Measurements from ENCODE around the gene GBP7. TPM values are rescaled to one million over a fixed set of nuclear protein-coding genes. Genes with fewer than 3 reads are reported as not detected.
A peak's percentile ranks its signal among the peaks of the same experiment; 100 is the strongest.
"Not testable (repeated sequence)": the region's sequence is repeated elsewhere in the genome, so short reads cannot be mapped to it uniquely, and the experiment has no call there.

GBP7 gene, protein sequence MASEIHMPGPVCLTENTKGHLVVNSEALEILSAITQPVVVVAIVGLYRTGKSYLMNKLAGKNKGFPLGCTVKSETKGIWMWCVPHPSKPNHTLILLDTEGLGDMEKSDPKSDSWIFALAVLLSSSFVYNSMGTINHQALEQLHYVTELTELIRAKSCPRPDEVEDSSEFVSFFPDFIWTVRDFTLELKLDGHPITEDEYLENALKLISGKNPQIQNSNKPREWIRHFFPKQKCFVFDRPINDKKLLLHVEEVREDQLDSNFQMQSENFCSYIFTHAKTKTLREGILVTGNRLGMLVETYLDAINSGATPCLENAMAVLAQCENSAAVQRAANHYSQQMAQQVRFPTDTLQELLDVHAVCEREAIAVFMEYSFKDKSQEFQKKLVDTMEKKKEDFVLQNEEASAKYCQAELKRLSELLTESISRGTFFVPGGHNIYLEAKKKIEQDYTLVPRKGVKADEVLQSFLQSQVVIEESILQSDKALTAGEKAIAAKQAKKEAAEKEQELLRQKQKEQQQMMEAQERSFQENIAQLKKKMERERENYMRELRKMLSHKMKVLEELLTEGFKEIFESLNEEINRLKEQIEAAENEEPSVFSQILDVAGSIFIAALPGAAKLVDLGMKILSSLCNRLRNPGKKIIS
- under 1 TPM; 0.10 to 0.36 TPM for total RNA-seq

DNA sequence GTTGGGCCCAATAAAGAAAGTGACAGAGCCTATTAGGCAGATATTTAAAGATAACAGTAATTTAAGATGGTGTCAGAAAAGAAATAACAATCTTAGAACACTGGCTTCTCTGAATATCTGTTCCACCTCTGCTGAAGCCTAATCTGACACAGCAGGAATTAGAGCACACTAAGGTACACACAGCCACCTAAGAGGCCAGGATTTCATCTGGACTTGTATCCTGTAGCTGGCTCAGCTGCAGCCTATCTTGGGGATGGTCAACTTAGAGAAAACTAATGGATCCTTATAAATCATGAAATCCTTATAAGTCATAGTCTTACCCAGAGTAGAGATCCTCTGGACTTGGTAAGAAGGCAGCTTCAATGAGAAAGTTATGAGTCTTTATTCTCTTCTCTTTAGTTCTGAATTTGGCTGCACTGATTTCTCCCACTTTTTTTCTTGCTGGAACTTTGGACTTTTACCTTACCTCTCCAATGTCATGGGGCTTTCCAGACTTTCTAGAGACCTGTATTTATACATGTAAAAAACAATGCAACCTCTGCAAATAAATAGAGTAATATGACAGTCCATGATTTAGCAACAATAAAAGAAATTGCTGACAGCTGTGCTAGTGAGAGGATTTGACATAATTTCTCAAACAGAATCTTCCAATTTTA is at the start of gene GBP7:
GBP7 (minus strand) TSS at position 403 of the 656 bp plus-strand sequence. CDS start 4,068 bp downstream, outside the sequence.
- Mint-ChIP-seq H3K4me3 (no peak within 1 kb of the TSS), H3K27ac (no peak within 1 kb of the TSS), H3K4me1 (peaks cover 16% of the 10 kb centered on the region), H3K27me3 (no peaks in the 10 kb centered on the region), H3K36me3 (peaks cover 4% of the 10 kb centered on the region), H3K9me3 (peaks cover 3% of the 10 kb centered on the region)
- no peak for DNase-seq

DNA sequence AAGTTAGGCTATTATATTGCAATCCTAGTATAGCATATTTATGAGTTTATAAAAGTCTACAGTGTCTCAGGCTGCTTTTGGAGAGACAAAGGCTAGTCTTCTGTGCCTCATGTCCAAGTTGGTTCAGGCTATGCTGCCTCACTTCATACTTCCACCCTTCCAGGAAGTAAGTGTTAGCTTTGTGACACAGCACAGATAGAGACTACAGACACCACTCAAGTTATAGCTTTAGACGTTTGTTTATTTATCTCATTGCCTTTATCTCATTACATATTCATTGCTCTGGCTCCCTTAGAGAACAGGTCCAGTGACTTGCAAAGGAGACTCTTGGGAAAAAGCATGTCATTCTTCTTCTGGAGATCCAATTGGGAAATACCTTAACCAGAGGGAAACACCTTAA is 45.5 kb upstream of the GBP7 start:
- no peak overlapping the region for H3K27ac Mint-ChIP-seq
- H3K4me1 Mint-ChIP-seq: peaks cover 2% of the 10 kb centered on the region
- H3K4me3 Mint-ChIP-seq: no peak overlapping the region
- peaks cover 24% of the 10 kb centered on the region for H3K9me3 Mint-ChIP-seq
- H3K36me3 Mint-ChIP-seq: peaks cover 20% of the 10 kb centered on the region
- H3K27me3 Mint-ChIP-seq: no peaks in the 10 kb centered on the region
- DNase-seq: no peak

DNA sequence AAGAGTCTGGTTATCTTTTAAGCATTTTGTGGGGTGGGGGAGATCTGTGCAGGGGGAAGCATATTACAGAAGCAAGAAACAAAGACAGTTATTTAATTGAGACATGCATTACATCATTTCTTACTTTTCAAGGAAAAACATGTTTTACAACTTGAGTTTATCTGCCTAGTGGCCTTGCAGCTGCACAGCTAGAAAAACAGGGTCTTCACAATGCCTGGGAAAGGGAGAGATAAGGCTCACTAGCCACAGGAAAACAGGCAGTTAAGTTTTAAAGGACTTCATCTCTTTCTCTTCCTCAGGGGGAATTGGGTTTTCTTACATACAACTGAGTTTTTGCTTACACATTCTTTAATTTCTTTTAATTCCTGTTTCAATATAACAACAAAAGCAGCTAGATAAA is 44.0 kb upstream of the GBP7 start:
- not testable (repeated sequence) for H3K27me3 Mint-ChIP-seq, H3K4me3 Mint-ChIP-seq, H3K4me1 Mint-ChIP-seq, DNase-seq, H3K27ac Mint-ChIP-seq
- H3K36me3 Mint-ChIP-seq: peaks cover 15% of the 10 kb centered on the region
- peaks cover 14% of the 10 kb centered on the region for H3K9me3 Mint-ChIP-seq

DNA sequence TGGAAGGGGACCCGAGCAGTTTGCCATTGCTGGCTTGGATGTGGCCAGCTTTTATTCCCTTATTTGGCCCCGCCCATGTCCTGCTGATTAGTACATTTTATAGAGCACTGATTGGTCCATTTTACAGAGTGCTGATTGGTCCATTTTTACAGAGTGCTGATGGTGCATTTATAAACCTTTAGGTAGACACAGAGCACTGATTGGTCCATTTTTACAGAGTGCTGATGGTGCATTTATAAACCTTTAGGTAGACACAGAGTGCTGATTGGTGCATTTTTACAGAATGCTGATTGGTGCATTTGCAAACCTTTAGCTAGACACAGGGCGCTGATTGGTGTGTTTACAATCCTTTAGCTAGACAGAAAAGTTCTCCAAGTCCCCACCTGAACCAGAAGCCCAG is 43.1 kb upstream of the GBP7 start:
- not testable (repeated sequence) for H3K27me3 Mint-ChIP-seq, H3K27ac Mint-ChIP-seq, DNase-seq, H3K4me1 Mint-ChIP-seq, H3K4me3 Mint-ChIP-seq
- H3K9me3 Mint-ChIP-seq: peaks cover 12% of the 10 kb centered on the region
- peaks cover 13% of the 10 kb centered on the region for H3K36me3 Mint-ChIP-seq

GRCh38 chr1:89213347-89213746 is 37.5 kb upstream of the GBP7 start:
- no peak for DNase-seq
- no peak overlapping the region for H3K27ac Mint-ChIP-seq
- no peaks in the 10 kb centered on the region for H3K27me3 Mint-ChIP-seq
- peaks cover 2% of the 10 kb centered on the region for H3K4me1 Mint-ChIP-seq
- H3K9me3 Mint-ChIP-seq: peaks cover 19% of the 10 kb centered on the region
- no peak overlapping the region for H3K4me3 Mint-ChIP-seq
- peaks cover 14% of the 10 kb centered on the region for H3K36me3 Mint-ChIP-seq

DNA sequence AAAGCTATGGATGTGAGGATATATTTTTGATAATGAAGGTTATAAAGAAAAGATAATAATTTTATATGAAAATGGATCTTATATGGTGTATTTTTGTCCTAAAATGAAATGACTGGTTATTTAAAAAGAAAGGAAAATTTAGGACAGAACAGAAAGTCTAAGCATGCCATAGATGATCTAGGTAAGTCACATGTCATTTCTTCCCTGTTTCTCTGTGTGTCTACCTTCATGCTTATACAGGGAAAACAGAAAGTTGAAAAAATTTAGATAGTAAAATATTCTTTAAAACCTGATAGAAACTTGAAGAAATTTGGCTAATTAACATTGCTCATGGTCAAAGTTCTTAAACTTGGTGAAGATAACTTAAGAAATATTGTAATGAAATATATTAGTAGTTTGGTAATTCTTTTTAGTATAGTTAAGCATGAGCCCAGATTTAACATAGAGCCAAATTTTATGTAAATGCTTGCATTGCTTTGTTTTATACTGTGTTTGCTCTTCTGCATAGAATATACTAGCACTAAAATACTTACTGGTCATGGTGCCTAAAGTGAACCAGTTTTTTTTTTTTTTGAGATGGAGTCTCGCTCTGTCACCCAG is 35.3 kb upstream of the GBP7 start:
- no peak overlapping the region for H3K27ac Mint-ChIP-seq
- H3K4me1 Mint-ChIP-seq: no peaks in the 10 kb centered on the region
- no peak overlapping the region for H3K4me3 Mint-ChIP-seq
- no peak for DNase-seq
- H3K9me3 Mint-ChIP-seq: peaks cover 16% of the 10 kb centered on the region
- H3K27me3 Mint-ChIP-seq: no peaks in the 10 kb centered on the region
- H3K36me3 Mint-ChIP-seq: peaks cover 9% of the 10 kb centered on the region

DNA sequence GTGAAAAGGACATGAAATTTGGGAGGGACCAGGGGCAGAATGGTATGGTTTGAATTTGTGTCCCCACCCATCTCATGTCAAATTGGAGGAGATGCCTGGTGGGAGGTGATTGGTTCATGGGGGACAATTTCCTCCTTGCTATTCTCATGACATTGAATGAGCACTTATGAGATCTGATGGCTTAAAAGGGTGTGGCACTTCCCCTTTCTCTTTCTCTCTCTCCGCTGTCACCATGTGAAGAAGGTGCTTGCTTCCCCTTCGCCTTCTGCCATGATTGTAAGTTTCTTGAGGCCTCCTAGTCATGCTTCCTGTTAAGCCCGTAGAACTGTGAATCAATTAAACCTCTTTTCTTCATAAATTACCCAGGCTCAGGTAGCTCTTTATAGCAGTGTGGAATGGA is 30.6 kb upstream of the GBP7 start:
- H3K4me1 Mint-ChIP-seq: peaks cover 20% of the 10 kb centered on the region
- no peak for DNase-seq
- H3K4me3 Mint-ChIP-seq: no peak overlapping the region
- H3K36me3 Mint-ChIP-seq: peaks cover 30% of the 10 kb centered on the region
- peaks cover 31% of the 10 kb centered on the region for H3K9me3 Mint-ChIP-seq
- H3K27ac Mint-ChIP-seq: no peak overlapping the region
- no peaks in the 10 kb centered on the region for H3K27me3 Mint-ChIP-seq

DNA sequence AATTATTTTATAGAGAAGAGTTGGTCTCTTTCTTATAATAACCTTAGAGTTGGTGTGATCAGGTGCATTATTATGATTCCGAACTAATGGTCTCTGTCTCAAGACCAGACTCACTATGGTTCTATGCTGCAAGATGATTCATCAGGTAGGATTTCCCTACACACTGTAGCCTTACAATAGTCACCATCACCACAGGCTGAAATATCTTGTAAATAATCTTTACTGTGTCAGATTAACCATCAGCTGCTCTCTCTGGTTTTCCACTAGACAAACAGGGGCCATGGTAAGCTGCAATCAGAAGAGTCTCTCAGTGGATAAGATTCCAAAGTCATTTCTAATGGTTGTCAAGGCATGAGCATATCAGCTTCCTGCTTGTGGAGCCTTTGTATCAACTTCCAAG is 27.4 kb upstream of the GBP7 start:
- DNase-seq: no peak
- peaks cover 23% of the 10 kb centered on the region for H3K9me3 Mint-ChIP-seq
- no peaks in the 10 kb centered on the region for H3K27me3 Mint-ChIP-seq
- H3K4me3 Mint-ChIP-seq: no peak overlapping the region
- H3K4me1 Mint-ChIP-seq: peaks cover 46% of the 10 kb centered on the region
- H3K36me3 Mint-ChIP-seq: peaks cover 39% of the 10 kb centered on the region
- H3K27ac Mint-ChIP-seq: no peak overlapping the region

- Mint-ChIP-seq H3K36me3 (peaks cover 53% of the 10 kb centered on the region), H3K27ac (peak overlapping the region; percentile 99), H3K4me1 (peaks cover 54% of the 10 kb centered on the region), H3K4me3 (peak overlapping the region; percentile 63), H3K9me3 (peaks cover 19% of the 10 kb centered on the region), H3K27me3 (no peaks in the 10 kb centered on the region)
- DNase-seq: no peak
Measured at GRCh38 chr1:89201106-89201794, 25.4 kb upstream of the GBP7 start.

DNA sequence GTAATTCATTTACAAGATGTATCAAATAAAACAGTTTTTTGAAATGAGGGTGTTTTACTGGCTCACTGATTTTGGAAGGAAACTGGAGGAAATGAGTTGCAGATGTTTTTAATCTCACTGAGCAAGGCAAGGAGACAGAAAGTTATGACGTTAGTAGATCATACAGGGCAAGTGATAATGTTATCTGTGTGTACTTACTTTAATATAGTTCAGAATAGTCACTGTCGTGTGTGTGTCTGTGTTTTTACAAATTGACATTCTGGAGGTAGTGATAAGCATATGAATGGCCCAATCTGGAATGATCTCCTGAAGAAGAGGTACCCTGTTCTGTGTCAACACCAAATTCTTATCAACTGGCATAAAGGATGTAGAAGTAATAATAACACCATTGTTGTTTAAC is 24.9 kb upstream of the GBP7 start:
- DNase-seq: no peak
- Mint-ChIP-seq H3K27ac (peak overlapping the region; percentile 99), H3K36me3 (peaks cover 57% of the 10 kb centered on the region), H3K4me1 (peaks cover 58% of the 10 kb centered on the region), H3K27me3 (no peaks in the 10 kb centered on the region), H3K9me3 (peaks cover 19% of the 10 kb centered on the region), H3K4me3 (peak overlapping the region; percentile 63)

GRCh38 chr1:89199525-89200031 is 23.8 kb upstream of the GBP7 start:
- Mint-ChIP-seq H3K4me1 (peaks cover 69% of the 10 kb centered on the region), H3K9me3 (peaks cover 11% of the 10 kb centered on the region), H3K36me3 (peaks cover 61% of the 10 kb centered on the region), H3K27ac (peak overlapping the region; percentile 99), H3K27me3 (no peaks in the 10 kb centered on the region), H3K4me3 (peak overlapping the region; percentile 91)
- no peak for DNase-seq

DNA sequence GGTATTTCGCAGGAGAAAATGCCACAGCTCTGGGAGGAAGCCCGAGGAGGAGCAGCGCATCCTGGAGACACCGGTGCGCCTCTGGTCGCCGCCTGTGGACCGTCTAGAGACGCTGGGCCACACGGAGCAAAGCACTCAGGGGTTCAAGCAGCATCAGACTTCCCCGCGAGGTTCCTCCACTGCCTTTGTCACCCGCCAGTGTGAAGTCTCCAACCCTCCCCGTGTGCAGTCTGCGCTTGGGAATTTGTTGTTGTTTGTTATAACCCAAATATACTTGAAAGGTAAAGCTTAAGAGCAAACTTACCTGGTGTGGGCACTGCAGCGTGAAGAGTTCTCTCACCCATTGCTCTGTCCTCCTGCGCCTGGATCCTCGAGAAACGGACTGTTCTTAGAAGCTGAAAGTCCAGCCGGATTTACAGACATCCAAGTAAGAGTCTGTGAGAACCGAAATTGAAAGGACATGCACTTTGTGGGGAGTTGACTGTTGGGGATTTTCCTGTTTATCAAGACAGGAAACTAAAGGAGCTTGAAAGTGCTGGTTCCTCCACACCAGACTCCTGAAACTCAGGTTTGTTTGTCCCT is 22.8 kb upstream of the GBP7 start, which contains the start of gene GBP4:
GBP4 (minus strand) TSS at position 452 of the 582 bp plus-strand sequence; CDS start at position 344, 108 bp downstream.
- peak within 1 kb of the TSS; percentile 99 for H3K27ac Mint-ChIP-seq
- peaks cover 76% of the 10 kb centered on the region for H3K4me1 Mint-ChIP-seq
- H3K9me3 Mint-ChIP-seq: peaks cover 3% of the 10 kb centered on the region
- H3K36me3 Mint-ChIP-seq: peaks cover 60% of the 10 kb centered on the region
- H3K4me3 Mint-ChIP-seq: peak within 1 kb of the TSS; percentile 91
- no peaks in the 10 kb centered on the region for H3K27me3 Mint-ChIP-seq
- peak; percentile 40 for DNase-seq

DNA sequence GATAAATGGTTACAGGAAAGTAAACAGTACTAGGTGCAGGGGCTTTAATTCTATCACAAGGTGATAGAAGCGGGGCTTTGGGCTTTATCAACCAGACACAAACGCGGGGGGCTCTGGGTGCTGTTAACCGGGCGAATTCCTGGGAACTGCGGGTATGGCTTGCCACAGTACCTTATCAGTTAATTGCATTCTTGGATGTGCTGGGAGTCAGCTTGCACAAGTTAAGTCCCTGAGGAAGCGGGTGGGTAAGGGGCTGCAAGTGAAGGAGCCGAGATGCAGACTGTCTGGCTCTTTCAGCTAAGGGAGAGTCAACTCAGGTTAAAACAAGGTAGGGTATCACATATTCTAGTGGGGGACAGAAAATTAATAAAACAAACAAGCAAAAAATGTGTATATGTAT is 22.3 kb upstream of the GBP7 start:
- Mint-ChIP-seq H3K27me3 (no peaks in the 10 kb centered on the region), H3K4me3 (peak overlapping the region; percentile 91), H3K27ac (peak overlapping the region; percentile 99), H3K36me3 (peaks cover 56% of the 10 kb centered on the region), H3K4me1 (peaks cover 72% of the 10 kb centered on the region), H3K9me3 (no peaks in the 10 kb centered on the region)
- DNase-seq: no peak

- Mint-ChIP-seq H3K4me1 (peaks cover 59% of the 10 kb centered on the region), H3K36me3 (peaks cover 61% of the 10 kb centered on the region), H3K27me3 (no peaks in the 10 kb centered on the region), H3K27ac (peak overlapping the region; percentile 69), H3K4me3 (peak overlapping the region; percentile 73), H3K9me3 (no peaks in the 10 kb centered on the region)
- no peak for DNase-seq
Measured at GRCh38 chr1:89195476-89195875, 19.7 kb upstream of the GBP7 start.
